Neuronal stem cell (in vitro differentiated cells): ENCODE data around the gene AGAP1.
"Not testable (repeated sequence)": the region's sequence is repeated elsewhere in the genome, so short reads cannot be mapped to it uniquely, and the experiment has no call there.

Experiments used
- DNase-seq: peaks from one replicate; pipeline ENCODE4 v3.0.0-alpha.2; 2013; ENCODE audit warnings: low spot score
- H2AFZ ChIP-seq: one replicate; pipeline ENCODE4 v1.6.1; 2013; ENCODE audit warnings: mild to moderate bottlenecking, low read length, inconsistent platforms
- H2AK5ac ChIP-seq: 2 replicates; pipeline ENCODE4 v1.6.1; 2013; ENCODE audit warnings: low read depth, mild to moderate bottlenecking, inconsistent platforms, low read length, moderate library complexity, mixed read lengths
- H2BK120ac ChIP-seq: 2 replicates; pipeline ENCODE4 v1.6.1; 2013; ENCODE audit warnings: low read depth, mild to moderate bottlenecking, inconsistent platforms, low read length, moderate library complexity, mixed read lengths
- H2BK12ac ChIP-seq: one replicate; pipeline ENCODE4 v1.6.1; 2013; ENCODE audit warnings: low read length, inconsistent platforms
- H2BK15ac ChIP-seq: 2 replicates; pipeline ENCODE4 v1.6.1; 2013; ENCODE audit warnings: mild to moderate bottlenecking, low read length, inconsistent platforms, mixed read lengths
- H2BK5ac ChIP-seq: one replicate; pipeline ENCODE4 v1.6.1; 2013; ENCODE audit warnings: inconsistent platforms, mild to moderate bottlenecking, low read length, moderate library complexity
- H3K14ac ChIP-seq: one replicate; pipeline ENCODE4 v1.6.1; 2013; ENCODE audit warnings: low read length, inconsistent platforms
- H3K18ac ChIP-seq: 2 replicates; pipeline ENCODE4 v1.6.1; 2013; ENCODE audit warnings: low read length, inconsistent platforms
- H3K23ac ChIP-seq: 2 replicates; pipeline ENCODE4 v1.6.1; 2013; ENCODE audit warnings: low read depth, mild to moderate bottlenecking, mixed read lengths, low read length, inconsistent platforms; ENCODE audit not compliant: poor library complexity
- H3K27ac ChIP-seq: replicated peaks from 3 replicates; pipeline ENCODE4 v1.5.1; 2013; ENCODE audit warnings: low read length, inconsistent platforms
- H3K27me3 ChIP-seq, 3 experiments: 2 replicates each; pipeline ENCODE4 v1.6.1; 2013; ENCODE audit warnings: low read length in 3 of 3, mild to moderate bottlenecking in 2 of 3, inconsistent platforms in 1 of 3, low read depth in 1 of 3, mixed read lengths in 1 of 3, moderate library complexity in 1 of 3; ENCODE audit not compliant: control insufficient read depth in 3 of 3, insufficient read depth in 3 of 3
- H3K36me3 ChIP-seq, 2 donors: replicated peaks in 1 of 2; 2 replicates each; pipeline ENCODE4 v1.6.1; 2013; ENCODE audit warnings: low read length in 2 of 2; ENCODE audit not compliant: control insufficient read depth in 2 of 2, insufficient read depth in 2 of 2
- H3K4ac ChIP-seq: 2 replicates; pipeline ENCODE4 v1.6.1; 2013; ENCODE audit warnings: inconsistent platforms, mild to moderate bottlenecking, low read length, moderate library complexity
- H3K4me1 ChIP-seq, 2 donors: 1 replicate in 1 of 2; 2 replicates in 1 of 2; pipeline ENCODE4 v1.6.1; 2013; ENCODE audit warnings: low read length in 2 of 2, low read depth in 1 of 2; ENCODE audit not compliant: control insufficient read depth in 2 of 2, insufficient read depth in 1 of 2
- H3K4me2 ChIP-seq: one replicate; pipeline ENCODE4 v1.6.1; 2013; ENCODE audit warnings: mild to moderate bottlenecking, low read length, inconsistent platforms; ENCODE audit not compliant: insufficient read depth, poor library complexity, severe bottlenecking
- H3K4me3 ChIP-seq, 2 donors: 2 replicates each; pipeline ENCODE4 v1.5.1; 2013; ENCODE audit warnings: low read length in 2 of 2, mild to moderate bottlenecking in 2 of 2, inconsistent platforms in 1 of 2, moderate library complexity in 1 of 2
- H3K79me1 ChIP-seq: one replicate; pipeline ENCODE4 v1.6.1; 2013; ENCODE audit warnings: low read depth, mild to moderate bottlenecking, inconsistent platforms, low read length, moderate library complexity
- H3K9ac ChIP-seq: one replicate; pipeline ENCODE4 v1.6.1; 2013; ENCODE audit warnings: mild to moderate bottlenecking, low read depth, low read length, inconsistent platforms; ENCODE audit not compliant: poor library complexity
- H3K9me3 ChIP-seq, 2 donors: replicated peaks in 1 of 2; 2 replicates each; pipeline versions ENCODE3 to v1.6.1; 2013; ENCODE audit warnings: low read length in 2 of 2, mild to moderate bottlenecking in 2 of 2, inconsistent platforms in 1 of 2, low read depth in 1 of 2, mixed read lengths in 1 of 2, moderate library complexity in 1 of 2; ENCODE audit not compliant: control insufficient read depth in 2 of 2, insufficient read depth in 1 of 2
- H4K8ac ChIP-seq: one replicate; pipeline ENCODE4 v1.6.1; 2013; ENCODE audit warnings: low read depth, mild to moderate bottlenecking, inconsistent platforms, low read length, moderate library complexity
- H4K91ac ChIP-seq: one replicate; pipeline ENCODE4 v1.6.1; 2013; ENCODE audit warnings: low read length, low read depth, mild to moderate bottlenecking, inconsistent platforms; ENCODE audit not compliant: poor library complexity
- WGBS, 2 donors: extraction: QIAGEN DNeasy Blood & Tissue Kit; methylation state at CpG; one replicate each; pipeline ENCODE4 v1.1.7; 2013; ENCODE audit warnings: missing lambda C conversion rate in 2 of 2, mixed read lengths in 1 of 2; ENCODE audit not compliant: insufficient read length in 2 of 2, insufficient replicate concordance in 1 of 2; ENCODE audit errors: extremely low coverage in 2 of 2; 5-methylcytosine and 5-hydroxymethylcytosine counted together

AGAP1 gene

DNA sequence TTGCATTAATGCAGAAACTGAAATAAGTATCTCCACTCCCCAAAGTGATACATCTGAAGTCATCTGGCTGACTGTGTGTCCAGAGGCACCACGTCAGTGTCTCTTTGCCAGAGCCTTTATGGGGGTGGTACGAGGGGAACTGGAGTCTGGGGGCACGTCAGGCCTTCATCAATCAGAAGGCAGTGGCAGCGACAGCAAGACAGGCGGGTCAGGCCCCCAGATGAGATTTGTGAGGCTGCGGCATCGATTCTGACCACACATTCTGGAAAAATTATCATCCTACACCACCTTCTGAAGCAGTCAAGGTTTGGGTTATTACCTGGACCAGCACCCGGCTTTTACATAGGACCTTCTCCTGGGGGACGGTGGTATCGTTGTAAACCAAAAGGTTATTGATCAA lies 450.7 kb downstream of the AGAP1 start:
- H3K4ac ChIP-seq: no peak overlapping the region
- H3K27me3 ChIP-seq: no peaks in the 10 kb centered on the region
- no CpG with 5 or more reads among the region's 10 CpGs for WGBS, 2 donors
- no peak overlapping the region for H2BK120ac ChIP-seq
- H2BK12ac ChIP-seq: no peak overlapping the region
- no peak overlapping the region for H3K9ac ChIP-seq
- peaks cover 3 to 23% of the 10 kb centered on the region in 2 donors for H3K4me1 ChIP-seq
- no peak overlapping the region for H2BK5ac ChIP-seq
- no peak for DNase-seq
- no peak overlapping the region for H3K18ac ChIP-seq
- no peak overlapping the region for H2AFZ ChIP-seq
- no peak overlapping the region for H4K91ac ChIP-seq
- no peak overlapping the region for H3K4me2 ChIP-seq
- no peak overlapping the region for H2AK5ac ChIP-seq
- no peak overlapping the region for H2BK15ac ChIP-seq
- H3K4me3 ChIP-seq: no peak overlapping the region
- H3K27ac ChIP-seq: no peak overlapping the region
- H3K14ac ChIP-seq: no peak overlapping the region
- no peak overlapping the region for H4K8ac ChIP-seq
- H3K23ac ChIP-seq: no peak overlapping the region
- no peaks in the 10 kb centered on the region for H3K9me3 ChIP-seq
- no peaks in the 10 kb centered on the region for H3K79me1 ChIP-seq
- peaks cover 2 to 10% of the 10 kb centered on the region in 2 donors for H3K36me3 ChIP-seq

DNA sequence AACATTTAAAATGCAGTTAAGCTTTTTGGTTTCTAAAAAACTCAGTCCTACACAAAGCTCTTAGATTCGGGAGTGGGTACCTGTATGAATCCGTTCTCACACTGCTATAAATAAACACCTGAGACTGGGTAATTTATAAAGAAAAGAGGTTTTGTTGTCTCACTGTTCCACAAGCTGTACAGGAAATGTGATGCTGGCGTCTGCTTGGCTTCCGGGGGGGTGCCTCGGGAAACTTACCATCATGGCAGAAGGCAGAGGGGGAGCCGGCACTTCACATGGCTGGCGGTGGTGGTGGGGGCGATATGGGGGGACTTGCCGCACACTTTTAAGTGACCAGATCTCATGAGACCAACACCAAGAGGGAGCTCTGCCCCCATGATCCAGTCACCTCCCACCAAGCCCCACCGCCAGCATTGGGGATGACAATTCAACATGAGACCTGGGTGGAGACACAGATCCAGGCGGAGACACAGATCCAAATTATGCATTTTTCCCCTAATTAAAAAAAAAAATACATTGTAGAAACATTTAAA lies 451.8 kb downstream of the AGAP1 start:
- H3K27me3 ChIP-seq: no peaks in the 10 kb centered on the region
- H2AK5ac ChIP-seq: no peak overlapping the region
- H3K27ac ChIP-seq: no peak overlapping the region
- peaks cover 5 to 21% of the 10 kb centered on the region in 2 donors for H3K4me1 ChIP-seq
- WGBS, 2 donors: no CpG with 5 or more reads among the region's 11 CpGs
- no peaks in the 10 kb centered on the region for H3K9me3 ChIP-seq
- no peaks in the 10 kb centered on the region for H3K79me1 ChIP-seq
- H3K14ac ChIP-seq: no peak overlapping the region
- H3K36me3 ChIP-seq: peaks cover 2 to 10% of the 10 kb centered on the region in 2 donors
- H3K9ac ChIP-seq: no peak overlapping the region
- H3K4me2 ChIP-seq: no peak overlapping the region
- H3K23ac ChIP-seq: no peak overlapping the region
- H2BK5ac ChIP-seq: no peak overlapping the region
- H3K18ac ChIP-seq: no peak overlapping the region
- H3K4me3 ChIP-seq: no peak overlapping the region
- H2BK12ac ChIP-seq: no peak overlapping the region
- H4K91ac ChIP-seq: no peak overlapping the region
- H2AFZ ChIP-seq: no peak overlapping the region
- no peak overlapping the region for H4K8ac ChIP-seq
- DNase-seq: no peak
- no peak overlapping the region for H3K4ac ChIP-seq
- no peak overlapping the region for H2BK120ac ChIP-seq
- no peak overlapping the region for H2BK15ac ChIP-seq

DNA sequence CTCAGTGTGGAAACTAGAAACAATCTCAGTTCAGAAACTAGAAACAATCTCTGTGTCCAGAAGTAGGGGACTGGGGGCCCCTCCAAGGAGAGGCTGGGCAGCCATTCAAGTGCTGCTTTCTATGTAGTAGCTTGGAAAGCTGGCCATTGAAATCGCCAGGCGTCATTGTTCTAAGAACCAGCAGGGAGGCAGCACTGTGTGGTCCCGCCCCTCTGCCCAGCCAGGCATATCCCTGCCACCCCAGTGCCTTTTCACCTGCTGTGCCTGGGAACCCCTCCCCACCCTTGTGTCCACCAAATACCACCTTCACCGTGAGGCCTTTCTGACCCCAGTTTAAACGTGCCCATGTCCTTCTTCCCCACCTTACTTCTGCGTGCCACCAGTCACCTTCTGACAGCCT lies 452.7 kb downstream of the AGAP1 start:
- H3K4me2 ChIP-seq: no peak overlapping the region
- H3K36me3 ChIP-seq: peaks cover 2 to 6% of the 10 kb centered on the region in 2 donors
- H4K8ac ChIP-seq: no peak overlapping the region
- no peak overlapping the region for H3K9ac ChIP-seq
- DNase-seq: no peak
- no peak overlapping the region for H3K18ac ChIP-seq
- H3K4ac ChIP-seq: no peak overlapping the region
- H3K23ac ChIP-seq: no peak overlapping the region
- no peak overlapping the region for H2BK5ac ChIP-seq
- H2AK5ac ChIP-seq: no peak overlapping the region
- H3K4me1 ChIP-seq: peaks cover 5 to 27% of the 10 kb centered on the region in 2 donors
- H2BK12ac ChIP-seq: no peak overlapping the region
- H3K27ac ChIP-seq: no peak overlapping the region
- no peak overlapping the region for H3K4me3 ChIP-seq
- H2BK120ac ChIP-seq: no peak overlapping the region
- no CpG with 5 or more reads among the region's 6 CpGs for WGBS, 2 donors
- H4K91ac ChIP-seq: no peak overlapping the region
- H3K9me3 ChIP-seq: no peaks in the 10 kb centered on the region
- H2BK15ac ChIP-seq: no peak overlapping the region
- no peak overlapping the region for H3K14ac ChIP-seq
- H2AFZ ChIP-seq: no peak overlapping the region
- no peaks in the 10 kb centered on the region for H3K79me1 ChIP-seq
- H3K27me3 ChIP-seq: no peaks in the 10 kb centered on the region

DNA sequence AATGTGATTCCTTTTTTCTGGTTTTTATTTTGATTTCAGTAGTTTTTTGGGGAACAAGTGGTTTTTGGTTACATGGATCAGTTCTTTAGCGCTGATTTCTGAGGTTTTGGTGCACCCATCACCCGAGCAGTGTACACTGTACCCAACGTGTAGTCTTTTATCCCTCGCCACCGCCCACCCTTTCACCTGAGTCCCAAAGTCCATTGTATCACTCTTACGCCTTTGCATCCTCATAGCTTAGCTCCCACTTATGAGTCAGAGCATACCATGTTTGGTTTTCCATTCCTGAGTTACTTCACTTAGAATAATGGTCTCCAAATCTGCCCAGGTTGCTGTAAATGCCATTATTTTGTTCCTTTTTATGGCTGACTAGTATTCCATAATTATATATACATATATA lies 453.2 kb downstream of the AGAP1 start:
- H3K79me1 ChIP-seq: not testable (repeated sequence)

More for the DNA sequence above, 453.2 kb downstream of the AGAP1 start:
- not testable (repeated sequence) for H3K9me3 ChIP-seq, H2BK12ac ChIP-seq, H2BK120ac ChIP-seq, H4K91ac ChIP-seq, H3K18ac ChIP-seq, H4K8ac ChIP-seq, H2BK15ac ChIP-seq, DNase-seq, H3K14ac ChIP-seq, H3K23ac ChIP-seq, H3K27ac ChIP-seq, H2AK5ac ChIP-seq, H3K4me3 ChIP-seq, H3K27me3 ChIP-seq, H2BK5ac ChIP-seq, H3K4ac ChIP-seq, H3K9ac ChIP-seq, H3K36me3 ChIP-seq, H2AFZ ChIP-seq, H3K4me2 ChIP-seq
- WGBS, 2 donors: no CpG with 5 or more reads among the region's 6 CpGs
- peaks cover 5 to 31% of the 10 kb centered on the region in 2 donors for H3K4me1 ChIP-seq
